ENCODE data around the gene QPRT.
"Not testable (repeated sequence)": the region's sequence is repeated elsewhere in the genome, so short reads cannot be mapped to it uniquely, and the experiment has no call there.

QPRT gene

GRCh38 chr16:29692606-29693005 lies 13.6 kb downstream of the QPRT start:
- DNase-seq (ENCODE audit: low read depth, low spot score), result not testable (repeated sequence)

GRCh38 chr16:29694384-29695195 lies 15.6 kb downstream of the QPRT start:
- DNase-seq (ENCODE audit: low read depth, low spot score), result no peak

- DNase-seq (ENCODE audit: low read depth, low spot score), result not testable (repeated sequence)
Observed at GRCh38 chr16:29695675-29696074, 16.7 kb downstream of the QPRT start.

- no peak for DNase-seq (ENCODE audit: low read depth, low spot score)
Observed at GRCh38 chr16:29696881-29697331, 17.9 kb downstream of the QPRT start.

- no peak for DNase-seq (ENCODE audit: low read depth, low spot score)
Observed at GRCh38 chr16:29697391-29697790, 18.4 kb downstream of the QPRT start.

GRCh38 chr16:29698042-29698441 lies 19.1 kb downstream of the QPRT start:
- no peak for DNase-seq (ENCODE audit: low read depth, low spot score)

- DNase-seq (ENCODE audit: low read depth, low spot score), result no peak
Observed at GRCh38 chr16:29698484-29699323, 19.7 kb downstream of the QPRT start.

- no peak for DNase-seq (ENCODE audit: low read depth, low spot score)
Observed at GRCh38 chr16:29699324-29700219, 20.6 kb downstream of the QPRT start.

GRCh38 chr16:29700253-29700987 lies 21.4 kb downstream of the QPRT start:
- DNase-seq (ENCODE audit: low read depth, low spot score), result no peak

- DNase-seq (ENCODE audit: low read depth, low spot score), result no peak
Observed at GRCh38 chr16:29701214-29701555, 22.2 kb downstream of the QPRT start.

- no peak for DNase-seq (ENCODE audit: low read depth, low spot score)
Observed at GRCh38 chr16:29702269-29702668, 23.3 kb downstream of the QPRT start.

GRCh38 chr16:29705030-29705429 lies 26.1 kb downstream of the QPRT start:
- DNase-seq (ENCODE audit: low read depth, low spot score), result no peak

- not testable (repeated sequence) for DNase-seq (ENCODE audit: low read depth, low spot score)
Observed at GRCh38 chr16:29707160-29707559, 28.2 kb downstream of the QPRT start.

- peak; percentile 99 for DNase-seq (ENCODE audit: low read depth, low spot score)
Observed at GRCh38 chr16:29708917-29709600, 30.1 kb downstream of the QPRT start.

- DNase-seq (ENCODE audit: low read depth, low spot score), result not testable (repeated sequence)
Observed at GRCh38 chr16:29709657-29710056, 30.7 kb downstream of the QPRT start.

GRCh38 chr16:29710227-29711219 lies 31.5 kb downstream of the QPRT start:
- DNase-seq (ENCODE audit: low read depth, low spot score), result no peak

GRCh38 chr16:29712809-29713208 lies 33.8 kb downstream of the QPRT start:
- no peak for DNase-seq (ENCODE audit: low read depth, low spot score)

- no peak for DNase-seq (ENCODE audit: low read depth, low spot score)
Observed at GRCh38 chr16:29714396-29714795, 35.4 kb downstream of the QPRT start.

GRCh38 chr16:29714972-29715371 lies 36.0 kb downstream of the QPRT start:
- DNase-seq (ENCODE audit: low read depth, low spot score), result no peak

All from iPS DF 19.7 (cell line).